Activated CD4-positive, alpha-beta T cell treated with anti-CD3 and anti-CD28 coated beads, Interleukin-2, amount 10 ng/mL, durations not matched to agents 7 days and 5 days (primary cell): ENCODE data around the gene CDK15. TPM values are rescaled to one million over a fixed set of nuclear protein-coding genes. Genes with fewer than 3 reads are reported as not detected.

Experiments used
- CTCF ChIA-PET: fragments of 350-600 bp; sonication (Branson Sonifier 250); formaldehyde crosslinking; loops from one replicate; lab custom pipeline; 2021; ENCODE audit warnings: antibody characterized with exemption; lab: Charles Lee
- POLR2A ChIA-PET: fragments of 350-600 bp; sonication (Branson Sonifier 250); formaldehyde crosslinking; loops from one replicate; lab custom pipeline; 2021; ENCODE audit warnings: antibody characterized with exemption; lab: Charles Lee
- DNase-seq: peaks from one replicate; pipeline ENCODE4 v3.0.0-alpha.2; 2020
- H3K27ac Mint-ChIP-seq: one replicate; pipeline ENCODE4 v1.8.0; 2021; ENCODE audit warnings: mild to moderate bottlenecking, moderate library complexity, mixed read lengths
- H3K27me3 Mint-ChIP-seq: one replicate; pipeline ENCODE4 v1.8.0; 2021; ENCODE audit warnings: mixed read lengths
- H3K36me3 Mint-ChIP-seq: one replicate; pipeline ENCODE4 v1.8.0; 2021; ENCODE audit warnings: low read depth, mixed read lengths
- H3K4me1 Mint-ChIP-seq: one replicate; pipeline ENCODE4 v1.8.0; 2021; ENCODE audit warnings: mixed read lengths
- H3K4me3 Mint-ChIP-seq: one replicate; pipeline ENCODE4 v1.8.0; 2021; ENCODE audit warnings: mild to moderate bottlenecking, moderate library complexity, mixed read lengths
- H3K9me3 Mint-ChIP-seq: one replicate; pipeline ENCODE4 v1.8.0; 2021; ENCODE audit warnings: mixed read lengths
- total RNA-seq, 2 experiments: library from RNA; stranded (reverse); gene quantifications; one replicate each; pipeline ENCODE4 v1.2.3, GENCODE V29; 2021

The CDK15 gene
- total RNA-seq, 2 experiments from 2014 or later = not detected

GRCh38 chr2:201816657-201817575 lies 10.6 kb downstream of the CDK15 start:
- H3K4me3 Mint-ChIP-seq = no peak overlapping the region
- H3K9me3 Mint-ChIP-seq = no peaks in the 10 kb centered on the region
- CTCF ChIA-PET = no interaction called here
- no peaks in the 10 kb centered on the region for H3K4me1 Mint-ChIP-seq
- H3K27ac Mint-ChIP-seq = no peak overlapping the region
- peaks cover 24% of the 10 kb centered on the region for H3K27me3 Mint-ChIP-seq
- POLR2A ChIA-PET = interaction anchor here (0.6 kb wide), 1 partner anchor 12 kb away, joined by 3 read pairs; no protein-coding TSS in a partner anchor
- DNase-seq = no peak
- H3K36me3 Mint-ChIP-seq = no peaks in the 10 kb centered on the region

GRCh38 chr2:201820383-201821007 lies 14.2 kb downstream of the CDK15 start:
- Mint-ChIP-seq H3K4me1 (no peaks in the 10 kb centered on the region), H3K27ac (no peak overlapping the region), H3K9me3 (no peaks in the 10 kb centered on the region), H3K27me3 (peaks cover 12% of the 10 kb centered on the region), H3K4me3 (no peak overlapping the region), H3K36me3 (no peaks in the 10 kb centered on the region)
- DNase-seq = no peak
- ChIA-PET CTCF (no interaction called here), POLR2A (no interaction called here)

- Mint-ChIP-seq H3K27me3 (peaks cover 13% of the 10 kb centered on the region), H3K4me3 (no peak overlapping the region), H3K27ac (no peak overlapping the region), H3K4me1 (no peaks in the 10 kb centered on the region), H3K9me3 (no peaks in the 10 kb centered on the region), H3K36me3 (no peaks in the 10 kb centered on the region)
- ChIA-PET CTCF (no interaction called here), POLR2A (no interaction called here)
- DNase-seq = no peak
Observed at GRCh38 chr2:201821080-201821479, 14.7 kb downstream of the CDK15 start.

GRCh38 chr2:201824212-201824611 lies 17.9 kb downstream of the CDK15 start:
- H3K36me3 Mint-ChIP-seq = no peaks in the 10 kb centered on the region
- peaks cover 16% of the 10 kb centered on the region for H3K27me3 Mint-ChIP-seq
- H3K9me3 Mint-ChIP-seq = no peaks in the 10 kb centered on the region
- H3K27ac Mint-ChIP-seq = no peak overlapping the region
- ChIA-PET CTCF (no interaction called here), POLR2A (no interaction called here)
- no peaks in the 10 kb centered on the region for H3K4me1 Mint-ChIP-seq
- DNase-seq = no peak
- no peak overlapping the region for H3K4me3 Mint-ChIP-seq

GRCh38 chr2:201827621-201828020 lies 21.3 kb downstream of the CDK15 start:
- no peak for DNase-seq
- no peaks in the 10 kb centered on the region for H3K36me3 Mint-ChIP-seq
- peaks cover 13% of the 10 kb centered on the region for H3K27me3 Mint-ChIP-seq

GRCh38 chr2:201828220-201828619 lies 21.9 kb downstream of the CDK15 start:
- no peaks in the 10 kb centered on the region for H3K36me3 Mint-ChIP-seq
- ChIA-PET POLR2A (no interaction called here), CTCF (no interaction called here)
- DNase-seq = no peak
- no peaks in the 10 kb centered on the region for H3K9me3 Mint-ChIP-seq
- H3K4me1 Mint-ChIP-seq = no peaks in the 10 kb centered on the region
- no peak overlapping the region for H3K4me3 Mint-ChIP-seq
- peaks cover 12% of the 10 kb centered on the region for H3K27me3 Mint-ChIP-seq
- no peak overlapping the region for H3K27ac Mint-ChIP-seq

More at GRCh38 chr2:201827621-201828020, 21.3 kb downstream of the CDK15 start:
- H3K9me3 Mint-ChIP-seq = no peaks in the 10 kb centered on the region
- ChIA-PET CTCF (no interaction called here), POLR2A (no interaction called here)
- no peak overlapping the region for H3K27ac Mint-ChIP-seq
- H3K4me1 Mint-ChIP-seq = no peaks in the 10 kb centered on the region
- H3K4me3 Mint-ChIP-seq = no peak overlapping the region

GRCh38 chr2:201830666-201831065 lies 24.3 kb downstream of the CDK15 start:
- no peak for DNase-seq
- Mint-ChIP-seq H3K9me3 (no peaks in the 10 kb centered on the region), H3K4me3 (no peak overlapping the region), H3K27me3 (peaks cover 10% of the 10 kb centered on the region), H3K36me3 (no peaks in the 10 kb centered on the region), H3K27ac (no peak overlapping the region), H3K4me1 (no peaks in the 10 kb centered on the region)
- ChIA-PET CTCF (interaction anchor here (0.6 kb wide), 1 partner anchor 289 kb away, joined by 3 read pairs; no protein-coding TSS in a partner anchor), POLR2A (no interaction called here)

- H3K27me3 Mint-ChIP-seq = peaks cover 10% of the 10 kb centered on the region
- no peak for DNase-seq
- CTCF ChIA-PET = interaction anchor here (0.6 to 0.8 kb wide), 2 partner anchors 22 to 288 kb away, joined by 3 read pairs; no protein-coding TSS in a partner anchor
- no peaks in the 10 kb centered on the region for H3K4me1 Mint-ChIP-seq
- H3K27ac Mint-ChIP-seq = no peak overlapping the region
- H3K9me3 Mint-ChIP-seq = no peaks in the 10 kb centered on the region
- H3K4me3 Mint-ChIP-seq = no peak overlapping the region
- POLR2A ChIA-PET = no interaction called here
- no peaks in the 10 kb centered on the region for H3K36me3 Mint-ChIP-seq
Observed at GRCh38 chr2:201831469-201831868, 25.1 kb downstream of the CDK15 start.

GRCh38 chr2:201833781-201834180 lies 27.4 kb downstream of the CDK15 start:
- H3K27me3 Mint-ChIP-seq = peaks cover 2% of the 10 kb centered on the region
- H3K4me3 Mint-ChIP-seq = no peak overlapping the region
- H3K27ac Mint-ChIP-seq = no peak overlapping the region
- CTCF ChIA-PET = no interaction called here
- no peaks in the 10 kb centered on the region for H3K36me3 Mint-ChIP-seq
- POLR2A ChIA-PET = no interaction called here
- no peak for DNase-seq
- H3K4me1 Mint-ChIP-seq = no peaks in the 10 kb centered on the region
- H3K9me3 Mint-ChIP-seq = no peaks in the 10 kb centered on the region

GRCh38 chr2:201835066-201835465 lies 28.7 kb downstream of the CDK15 start:
- Mint-ChIP-seq H3K9me3 (no peaks in the 10 kb centered on the region), H3K36me3 (no peaks in the 10 kb centered on the region), H3K27ac (no peak overlapping the region), H3K4me1 (no peaks in the 10 kb centered on the region), H3K27me3 (peaks cover 3% of the 10 kb centered on the region), H3K4me3 (no peak overlapping the region)
- DNase-seq = no peak
- ChIA-PET POLR2A (no interaction called here), CTCF (interaction anchor here (1.3 kb wide), 1 partner anchor 10 kb away, joined by 3 read pairs; no protein-coding TSS in a partner anchor)

GRCh38 chr2:201837391-201837790 lies 31.1 kb downstream of the CDK15 start:
- CTCF ChIA-PET = interaction anchor here (0.7 kb wide), 1 partner anchor 24 kb away, joined by 3 read pairs; no protein-coding TSS in a partner anchor
- no peaks in the 10 kb centered on the region for H3K4me1 Mint-ChIP-seq
- peaks cover 5% of the 10 kb centered on the region for H3K9me3 Mint-ChIP-seq
- H3K4me3 Mint-ChIP-seq = no peak overlapping the region
- no peaks in the 10 kb centered on the region for H3K36me3 Mint-ChIP-seq
- POLR2A ChIA-PET = interaction anchor here (0.6 kb wide), 1 partner anchor 92 kb away, joined by 4 read pairs; no protein-coding TSS in a partner anchor
- H3K27me3 Mint-ChIP-seq = peaks cover 7% of the 10 kb centered on the region
- H3K27ac Mint-ChIP-seq = no peak overlapping the region
- DNase-seq = no peak

- H3K27ac Mint-ChIP-seq = no peak overlapping the region
- DNase-seq = no peak
- H3K27me3 Mint-ChIP-seq = peaks cover 7% of the 10 kb centered on the region
- ChIA-PET CTCF (interaction anchor here (0.7 kb wide), 1 partner anchor 25 kb away, joined by 3 read pairs; no protein-coding TSS in a partner anchor), POLR2A (interaction anchor here (0.6 kb wide), 1 partner anchor 92 kb away, joined by 4 read pairs; no protein-coding TSS in a partner anchor)
- no peaks in the 10 kb centered on the region for H3K36me3 Mint-ChIP-seq
- no peak overlapping the region for H3K4me3 Mint-ChIP-seq
- H3K9me3 Mint-ChIP-seq = peaks cover 5% of the 10 kb centered on the region
- H3K4me1 Mint-ChIP-seq = no peaks in the 10 kb centered on the region
Observed at GRCh38 chr2:201837824-201838431, 31.6 kb downstream of the CDK15 start.
